Stimulated activated CD8-positive, alpha-beta memory T cell treated with anti-CD3 and anti-CD28 coated beads, Interleukin-7, amount 100 ng/mL, for 48 hours (primary cell): ENCODE results near the gene FOXE3.

Experiments used
- DNase-seq, 2 donors: peaks; one replicate each; pipeline ENCODE4 v3.0.0-alpha.2; 2020; ENCODE audit warnings: low read depth in 1 of 2; ENCODE audit errors: extremely low read depth in 1 of 2

Gene FOXE3

GRCh38 chr1:47433477-47434050 lies 17.5 kb downstream of the FOXE3 start:
- DNase-seq = no peak

GRCh38 chr1:47434051-47434842 lies 18.2 kb downstream of the FOXE3 start:
- DNase-seq = no peak

- no peak for DNase-seq
Measured at GRCh38 chr1:47435506-47436303, 19.6 kb downstream of the FOXE3 start.

GRCh38 chr1:47436304-47436978 lies 20.4 kb downstream of the FOXE3 start:
- DNase-seq = peak in 1 of 2 donors; percentile 67

- no peak for DNase-seq
Measured at GRCh38 chr1:47436979-47437446, 20.9 kb downstream of the FOXE3 start.

- peak; percentile 78 to 82 for DNase-seq
Measured at GRCh38 chr1:47437447-47438164, 21.5 kb downstream of the FOXE3 start, which contains the start of gene FOXD2. Gene FOXD2, plus strand, starts transcription at chr1:47438044. Its CDS starts 92 bp downstream, at chr1:47438136.

- no peak for DNase-seq
Measured at GRCh38 chr1:47438165-47439016, 22.3 kb downstream of the FOXE3 start.

- no peak for DNase-seq
Measured at GRCh38 chr1:47439017-47439818, 23.1 kb downstream of the FOXE3 start.

GRCh38 chr1:47439819-47440598 lies 23.9 kb downstream of the FOXE3 start:
- no peak for DNase-seq

- no peak for DNase-seq
Measured at GRCh38 chr1:47440599-47441081, 24.6 kb downstream of the FOXE3 start.

GRCh38 chr1:47441450-47442106 lies 25.5 kb downstream of the FOXE3 start:
- no peak for DNase-seq

- no peak for DNase-seq
Measured at GRCh38 chr1:47442202-47442601, 26.1 kb downstream of the FOXE3 start.

GRCh38 chr1:47442842-47443529 lies 26.9 kb downstream of the FOXE3 start:
- DNase-seq = no peak

- DNase-seq = no peak
Measured at GRCh38 chr1:47443530-47444296, 27.6 kb downstream of the FOXE3 start.

- no peak for DNase-seq
Measured at GRCh38 chr1:47444297-47444561, 28.1 kb downstream of the FOXE3 start.
